GM12891 (cell line): ENCODE measurements around the gene PERM1.

Experiments
- PAX5 ChIP-seq: IDR thresholded peaks from 2 replicates; pipeline ENCODE4 v1.6.1; 2011; ENCODE audit warnings: low read length, moderate library complexity, mild to moderate bottlenecking; ENCODE audit not compliant: insufficient read depth, severe bottlenecking
- POLR2A ChIP-seq: IDR thresholded peaks from 2 replicates; pipeline ENCODE4 v1.6.1; 2011; ENCODE audit warnings: low read depth, low read length, control low read depth
- POU2F2 ChIP-seq: IDR thresholded peaks from 2 replicates; pipeline ENCODE4 v1.6.1; 2011; ENCODE audit warnings: low read depth, mild to moderate bottlenecking, control low read depth, low read length, moderate library complexity

DNA sequence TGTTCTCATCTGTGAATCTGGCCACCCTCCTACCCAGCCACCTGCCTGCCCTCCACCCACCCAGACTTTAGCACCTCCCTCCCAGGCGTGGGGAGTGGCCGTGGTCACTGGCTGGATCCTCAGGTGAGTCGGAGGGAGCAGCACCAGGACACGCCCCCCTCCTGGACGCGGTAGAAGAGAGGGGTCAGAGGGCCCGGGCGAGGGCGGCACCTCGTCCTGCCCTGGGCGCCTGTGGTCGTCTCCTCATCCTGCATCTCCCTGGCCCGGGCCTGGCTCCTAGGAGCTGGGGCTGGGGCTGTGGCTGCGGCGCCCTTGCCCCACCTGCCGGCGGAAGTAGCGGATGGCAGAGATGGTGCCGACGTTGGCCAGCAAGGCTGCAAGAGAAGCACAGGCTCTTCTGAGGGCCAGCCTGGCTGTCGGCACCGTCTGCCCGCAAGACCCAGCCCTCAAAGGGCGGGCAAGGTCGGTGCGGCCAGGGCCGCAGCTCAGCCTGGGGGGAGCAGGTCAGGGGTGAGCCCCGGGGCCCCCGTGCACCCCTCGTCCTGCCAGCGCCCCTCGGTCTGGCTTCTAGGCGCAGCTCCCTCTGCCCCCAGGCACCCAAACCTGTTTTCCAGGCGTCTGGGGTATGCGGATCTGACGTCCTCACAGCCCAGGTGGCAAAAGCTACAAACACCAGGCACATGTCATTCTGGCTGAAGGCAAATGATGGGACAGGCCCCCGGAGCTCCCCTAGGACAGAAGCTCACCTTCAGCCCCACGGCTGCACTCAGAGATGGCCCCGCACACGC, 5.8 kb downstream of the PERM1 start:
- no peak for TF ChIP-seq POU2F2
- no peak for TF ChIP-seq POLR2A
- TF ChIP-seq PAX5: no peak
